Fibroblast of skin of abdomen (primary cell): ENCODE data around the gene CEP128.

ENCODE experiments used
- DNase-seq: peaks from one replicate; pipeline ENCODE4 v3.0.0-alpha.2; 2013

The CEP128 gene

DNA sequence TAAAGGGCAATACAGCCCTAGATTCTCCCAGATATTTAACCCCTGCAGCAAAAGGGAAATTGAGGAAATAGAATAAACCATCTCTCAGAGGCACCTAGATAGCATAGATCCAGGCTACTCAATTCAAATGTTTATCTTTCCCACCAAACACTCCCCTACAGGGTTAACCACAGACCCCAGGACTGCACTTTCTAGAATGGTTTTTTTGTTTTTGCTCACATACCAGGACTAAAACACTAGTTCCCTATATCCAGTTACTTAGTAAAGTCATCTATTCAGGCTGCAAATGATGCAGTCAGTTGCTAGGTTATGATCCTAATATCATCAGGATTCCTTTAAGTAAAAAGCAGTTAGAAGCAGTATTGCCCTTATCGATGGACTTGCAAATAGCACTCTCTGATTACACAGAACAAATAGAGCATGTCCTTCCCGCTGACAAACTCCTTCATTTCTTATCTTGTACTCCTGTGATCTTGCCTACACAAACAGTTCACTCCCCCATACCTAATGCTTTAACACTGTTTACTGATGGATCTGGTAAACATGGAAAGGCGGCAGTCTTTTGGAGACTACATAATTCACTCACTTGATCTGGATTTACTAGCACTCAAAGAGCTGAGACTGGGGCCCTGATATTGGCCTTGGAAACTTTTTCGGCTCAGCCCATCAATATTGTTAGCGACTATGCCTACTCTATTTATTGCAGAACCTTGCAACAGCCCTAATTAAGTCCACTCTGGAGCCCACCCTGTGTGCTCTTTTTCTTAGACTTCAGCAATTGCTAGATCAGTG lies 473.0 kb downstream of the CEP128 start:
- no peak for DNase-seq

DNA sequence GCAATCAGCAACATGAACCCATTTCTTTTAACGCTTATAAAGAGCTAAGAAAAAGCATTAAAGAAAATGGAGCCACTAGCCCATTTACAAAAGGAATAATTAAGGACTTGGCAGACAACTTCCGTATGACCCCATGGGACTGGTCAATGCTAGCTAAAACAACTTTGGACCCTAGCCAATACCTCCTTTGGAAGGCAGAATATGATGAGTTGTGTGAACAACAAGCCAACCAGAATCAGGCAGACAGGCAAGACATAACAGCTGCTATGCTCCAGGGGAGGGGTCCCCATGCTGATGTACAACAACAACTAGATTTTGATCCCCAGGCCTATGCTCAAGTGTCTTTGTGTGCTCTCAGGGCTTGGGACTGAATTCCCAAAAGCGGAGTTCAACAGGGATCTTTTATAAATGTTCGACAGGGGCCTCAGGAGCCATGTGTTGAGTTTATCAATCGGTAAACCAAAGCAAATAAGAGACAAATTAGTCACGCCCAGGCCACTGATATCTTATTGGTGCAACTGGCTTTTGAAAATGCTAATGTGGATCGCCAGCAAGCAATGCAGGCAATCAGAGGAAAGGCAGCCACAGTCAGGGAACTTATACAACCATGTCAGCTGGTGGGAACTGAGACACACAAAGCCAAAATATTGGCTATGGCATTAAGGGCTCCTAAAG lies 475.9 kb downstream of the CEP128 start:
- no peak for DNase-seq

- no peak for DNase-seq
These were observed 476.9 kb downstream of the CEP128 start for GRCh38 chr14:80464531-80465149.

- peak; percentile 57 for DNase-seq
These were observed 485.3 kb downstream of the CEP128 start for GRCh38 chr14:80456209-80456608.

- DNase-seq = no peak
These were observed 486.5 kb downstream of the CEP128 start for GRCh38 chr14:80455031-80455430.

DNA sequence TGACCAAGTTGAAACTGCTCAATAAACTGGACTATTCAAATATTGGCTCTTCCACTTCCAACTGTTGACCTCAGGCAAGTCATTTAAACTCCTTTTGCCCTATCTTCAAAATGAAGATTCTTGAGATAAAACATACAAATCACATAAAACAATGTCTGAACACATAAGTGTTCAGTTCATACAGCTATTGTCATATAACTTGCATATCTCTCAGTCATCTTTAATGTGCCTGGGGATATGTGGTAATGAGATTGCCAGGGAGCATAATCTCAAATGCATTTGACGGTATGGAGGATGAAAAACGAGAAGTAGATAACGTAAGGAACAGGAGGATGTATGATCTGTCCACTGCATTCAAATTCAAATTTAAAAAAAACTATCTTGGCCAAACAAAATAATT lies 493.3 kb downstream of the CEP128 start:
- DNase-seq = no peak

DNA sequence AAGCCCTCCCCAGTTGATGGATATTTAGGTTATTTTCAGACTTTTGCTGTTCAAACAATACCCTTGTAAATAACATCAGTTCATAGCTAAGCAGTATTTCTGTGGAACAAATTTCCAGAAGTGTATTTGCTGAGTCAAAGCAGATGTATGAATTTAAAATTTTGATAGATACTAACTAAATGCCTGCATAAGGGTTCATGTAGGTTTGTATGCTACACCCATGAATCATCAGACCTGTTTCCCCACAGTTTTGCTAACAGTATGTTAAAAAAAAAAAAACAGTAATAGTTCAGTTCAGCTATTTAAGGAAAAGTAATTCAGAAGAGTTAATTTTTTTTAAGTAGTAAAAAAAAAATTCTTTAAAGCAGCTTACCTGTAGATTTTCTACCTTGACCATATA lies 494.1 kb downstream of the CEP128 start:
- DNase-seq = peak; percentile 35
